Pancreas (tissue), 10 donors: ENCODE results near the gene MTUS2. TPM values are rescaled to one million over a fixed set of nuclear protein-coding genes. Genes with fewer than 3 reads are reported as not detected.

Experiments used
- ATAC-seq, 4 donors: fragments of 200-7000 bp; cut with Tn5 transposase; one replicate each; pipeline versions ENCODE4 v1.8.0 to v1.9.1; 2020; ENCODE audit warnings: mild to moderate bottlenecking in 4 of 4, moderate library complexity in 4 of 4
- DNase-seq, 6 donors: peaks; one replicate each; pipeline ENCODE4 v3.0.0-alpha.2; 2020
- FAIRE-seq: peaks from 2 replicates; lab custom pipeline; 2012; peaks lifted over from hg19 to GRCh38; lab: Jason Lieb, UNC
- H3K27ac ChIP-seq, 4 donors: fragments of 200-600 bp; sonication (generic); 1 replicate in 3 of 4; 2 replicates in 1 of 4; pipeline versions ENCODE4 v1.5.0 to v1.8.0; 2020
- H3K27me3 ChIP-seq, 4 donors: fragments of 200-600 bp; one replicate each; pipeline ENCODE4 v1.8.0; 2021
- H3K36me3 ChIP-seq, 3 donors: fragments of 200-600 bp; sonication (generic) in 1 of 3; one replicate each; pipeline versions ENCODE4 v1.5.0 to v1.8.0; 2020 to 2021
- H3K4me1 ChIP-seq, 3 donors: fragments of 200-600 bp; one replicate each; pipeline ENCODE4 v1.8.0; 2021
- H3K4me3 ChIP-seq, 4 donors: fragments of 200-600 bp; sonication (generic) in 2 of 4; one replicate each; pipeline versions ENCODE4 v1.5.0 to v1.8.0; 2020 to 2021
- H3K9me3 ChIP-seq, 4 donors: fragments of 200-600 bp; one replicate each; pipeline ENCODE4 v1.8.0; 2021
- CTCF ChIP-seq, 4 donors: fragments of 200-600 bp; sonication (generic) in 3 of 4; IDR thresholded peaks; one replicate each; pipeline versions ENCODE4 v1.5.0 to v1.8.0; 2021; ENCODE audit warnings: antibody characterized with exemption in 4 of 4
- WGBS, 2 donors: extraction: QIAGEN DNeasy Blood & Tissue Kit; methylation state at CpG; one replicate each; pipeline ENCODE4 v1.1.7; 2013; 5-methylcytosine and 5-hydroxymethylcytosine counted together
- intact Hi-C, 3 donors: fragments of 100-400 bp; cut with DNase I; formaldehyde crosslinking; loops; one replicate each; pipeline versions ENCODE4 v1.11.1 to v1.14.2; 2022
- polyA plus RNA-seq, 2 donors: library from polyadenylated mRNA; stranded (reverse); fragments of 200-250 nt; gene quantifications; one replicate each; pipeline ENCODE4 v1.2.3, GENCODE V29; 2013
- total RNA-seq, 6 donors: library from RNA; stranded (reverse); fragmentation: NEBNext Ultra II Directional in 4 of 6; extraction: Animal tissue kit (Norgen Biotek cat#: 25700) in 4 of 6; gene quantifications; one replicate each; pipeline versions ENCODE4 v1.2.1 to v1.2.4, GENCODE V29; 2021 to 2023
- donor health status: healthy with polysubstance abuse.
- donor health status: DM: no; HTN: no; CAD: no; lungs with moderate emphysema.
- donor health status: DM: no; HTN: no; CAD: no.
- donor health status: control.
- donor health status: control.
- donor health status: Bipolar disorder and iron deficiency.
- donor health status: DM: yes; HTN: yes; CAD: no.
- donor health status: DM: no; HTN: no; CAD: no.
- donor health status: DM: no; HTN: no; CAD: no.
- donor health status: DM: yes; HTN: yes; CAD: no.

Gene MTUS2
- total and polyA plus RNA-seq, 8 donors: 2.2 to 9.0 (median 4.8) TPM

DNA sequence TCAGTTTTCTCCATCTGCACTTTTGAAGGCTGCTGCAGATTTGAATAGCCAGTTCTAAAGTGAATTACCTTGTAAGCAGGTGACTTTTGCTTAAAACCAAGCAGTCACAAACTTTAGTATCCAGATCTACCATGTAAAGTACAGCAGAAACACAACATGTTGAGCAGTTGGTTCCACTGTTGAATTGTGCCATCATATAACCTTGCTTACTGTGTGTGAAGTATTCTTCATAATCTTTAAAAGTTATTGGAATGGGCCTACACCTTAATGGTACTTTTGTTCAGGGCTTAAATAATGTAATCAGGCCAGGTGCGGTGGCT, 23.2 kb upstream of the MTUS2 start:
- 92 to 98% methylated on average over 1 of the region's 1 CpG for WGBS, 2 donors
- Histone ChIP-seq H3K36me3 (no peaks in the 10 kb centered on the region), H3K27ac (no peak overlapping the region), H3K4me3 (no peak overlapping the region), H3K9me3 (no peaks in the 10 kb centered on the region), H3K27me3 (no peaks in the 10 kb centered on the region), H3K4me1 (no peaks in the 10 kb centered on the region)
- ATAC-seq (no peak), FAIRE-seq (no peak), DNase-seq (no peak)
- intact Hi-C loops: loop anchor here in 1 of 3 donors (5.0 kb wide), 1 partner anchor 475 kb away; no protein-coding TSS in a partner anchor
- TF ChIP-seq CTCF (IDR thresholded peaks at IDR 0.05): peak in 2 of 4 donors; percentile 0 to 2

- no peaks in the 10 kb centered on the region for H3K4me1 ChIP-seq
- WGBS, 2 donors: 35 to 43% methylated on average over 11 of the region's 11 CpGs
- H3K4me3 ChIP-seq: no peak overlapping the region
- H3K27me3 ChIP-seq: peaks cover 0 to 7% (median 0%) of the 10 kb centered on the region in 4 donors
- no peak for TF ChIP-seq CTCF (IDR thresholded peaks at IDR 0.05)
- H3K36me3 ChIP-seq: no peaks in the 10 kb centered on the region
- ATAC-seq: no peak
- intact Hi-C loops: no loop called here
- H3K9me3 ChIP-seq: no peaks in the 10 kb centered on the region
- FAIRE-seq: no peak
- no peak overlapping the region for H3K27ac ChIP-seq
- no peak for DNase-seq
These were observed 14.8 kb upstream of the MTUS2 start for GRCh38 chr13:28805193-28805819.

DNA sequence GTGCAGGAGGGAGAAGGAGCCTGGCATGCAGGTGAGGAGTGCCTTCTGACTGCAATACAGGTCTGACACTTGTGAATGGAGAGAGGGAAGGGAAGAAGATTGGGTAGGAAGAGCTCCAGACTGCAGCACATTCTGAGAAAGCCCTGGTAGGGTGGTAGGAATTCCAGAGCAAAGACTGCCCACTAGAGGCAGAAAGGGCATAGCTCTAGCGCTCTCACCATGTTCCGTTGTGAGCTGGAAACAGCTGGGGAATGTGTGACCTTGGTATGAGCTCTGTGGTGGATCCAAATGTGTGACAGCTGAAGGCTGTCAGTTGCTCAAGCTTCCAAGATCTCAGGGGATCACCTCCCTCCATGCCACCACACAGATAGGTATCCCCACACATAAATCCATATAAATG, 2.9 kb upstream of the MTUS2 start:
- no peak overlapping the region for H3K4me3 ChIP-seq
- H3K36me3 ChIP-seq: no peaks in the 10 kb centered on the region
- peaks cover 0 to 16% (median 5%) of the 10 kb centered on the region in 4 donors for H3K27me3 ChIP-seq
- 76 to 80% methylated on average over 2 of the region's 2 CpGs for WGBS, 2 donors
- ATAC-seq (no peak), FAIRE-seq (no peak), DNase-seq (no peak)
- intact Hi-C loops: loop anchor here in 1 of 3 donors (10.0 kb wide), 1 partner anchor 548 kb away; no protein-coding TSS in a partner anchor
- no peaks in the 10 kb centered on the region for H3K4me1 ChIP-seq
- no peak for TF ChIP-seq CTCF (IDR thresholded peaks at IDR 0.05)
- H3K27ac ChIP-seq: no peak overlapping the region
- H3K9me3 ChIP-seq: no peaks in the 10 kb centered on the region

DNA sequence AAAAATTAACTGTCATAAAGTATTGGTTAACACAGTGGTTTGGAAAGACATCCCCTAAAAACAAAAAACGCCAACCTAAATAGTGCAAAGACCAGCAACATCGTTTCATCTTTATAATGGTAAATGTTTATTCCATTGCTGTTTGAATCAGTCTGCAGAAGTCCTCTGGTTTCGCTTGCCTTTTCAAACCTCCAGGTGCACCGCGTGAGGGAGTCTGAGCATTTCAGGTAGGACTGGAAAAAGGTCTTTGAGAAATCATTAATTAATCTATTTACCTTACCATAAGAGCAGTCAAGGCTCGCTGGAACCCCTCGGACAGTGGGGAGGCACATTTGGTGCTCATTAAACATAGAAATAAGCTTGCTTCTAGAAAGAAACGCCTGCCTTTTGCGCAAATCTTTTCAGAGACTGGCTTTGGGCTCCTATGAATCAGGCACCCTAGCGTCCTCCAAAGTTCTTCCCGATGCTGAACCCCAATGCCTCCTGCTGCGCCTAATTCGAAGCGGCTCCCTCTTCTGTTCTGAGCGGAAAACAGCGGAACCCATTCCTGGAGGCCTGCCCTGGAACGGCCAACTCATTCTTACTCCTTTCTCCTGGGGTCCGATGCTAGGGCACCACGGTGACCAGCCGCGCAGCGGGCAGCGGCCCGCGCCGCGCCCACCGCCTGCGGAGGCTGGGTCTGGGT, 951 bp upstream of the MTUS2 start:
- WGBS, 2 donors: 2 to 3% methylated on average over 29 of the region's 29 CpGs
- intact Hi-C loops: loop anchor here in 1 of 3 donors (10.0 kb wide), 1 partner anchor 546 kb away; no protein-coding TSS in a partner anchor
- Histone ChIP-seq H3K27me3 (peaks cover 0 to 16% (median 5%) of the 10 kb centered on the region in 4 donors), H3K27ac (no peak overlapping the region), H3K36me3 (no peaks in the 10 kb centered on the region), H3K4me3 (peak overlapping the region in 2 of 4 donors; percentile 28 to 32), H3K9me3 (no peaks in the 10 kb centered on the region), H3K4me1 (no peaks in the 10 kb centered on the region)
- DNase-seq (peak in 2 of 6 donors; percentile 25 to 39), ATAC-seq (peak in 3 of 4 donors; percentile 13 to 51 (median 41)), FAIRE-seq (no peak)
- TF ChIP-seq CTCF (IDR thresholded peaks at IDR 0.05): no peak
